Skeletal muscle satellite cell (primary cell): Measurements from ENCODE around the gene NUBP2.

Experiments
- H3K27me3 ChIP-seq: 2 replicates; pipeline ENCODE4 v1.7.0; 2013; ENCODE audit warnings: low read length; ENCODE audit not compliant: control insufficient read depth, insufficient read depth
- H3K36me3 ChIP-seq: 2 replicates; pipeline ENCODE4 v1.7.0; 2013; ENCODE audit warnings: mild to moderate bottlenecking, control low read depth, low read length; ENCODE audit not compliant: insufficient read depth
- H3K4me1 ChIP-seq: 2 replicates; pipeline ENCODE4 v1.7.0; 2013; ENCODE audit warnings: low read length; ENCODE audit not compliant: control insufficient read depth, insufficient read depth
- H3K4me2 ChIP-seq: 2 replicates; pipeline ENCODE4 v1.7.0; 2013; ENCODE audit warnings: mild to moderate bottlenecking, low read length
- H3K4me3 ChIP-seq: 2 replicates; pipeline ENCODE4 v1.7.0; 2013; ENCODE audit warnings: low read length
- H3K9ac ChIP-seq: 2 replicates; pipeline ENCODE4 v1.7.0; 2013; ENCODE audit warnings: mild to moderate bottlenecking, low read depth, low read length, moderate library complexity
- H3K9me3 ChIP-seq: replicated peaks from 2 replicates; pipeline ENCODE4 v1.7.0; 2013; ENCODE audit warnings: mild to moderate bottlenecking, control low read depth, low read length

Gene NUBP2

DNA sequence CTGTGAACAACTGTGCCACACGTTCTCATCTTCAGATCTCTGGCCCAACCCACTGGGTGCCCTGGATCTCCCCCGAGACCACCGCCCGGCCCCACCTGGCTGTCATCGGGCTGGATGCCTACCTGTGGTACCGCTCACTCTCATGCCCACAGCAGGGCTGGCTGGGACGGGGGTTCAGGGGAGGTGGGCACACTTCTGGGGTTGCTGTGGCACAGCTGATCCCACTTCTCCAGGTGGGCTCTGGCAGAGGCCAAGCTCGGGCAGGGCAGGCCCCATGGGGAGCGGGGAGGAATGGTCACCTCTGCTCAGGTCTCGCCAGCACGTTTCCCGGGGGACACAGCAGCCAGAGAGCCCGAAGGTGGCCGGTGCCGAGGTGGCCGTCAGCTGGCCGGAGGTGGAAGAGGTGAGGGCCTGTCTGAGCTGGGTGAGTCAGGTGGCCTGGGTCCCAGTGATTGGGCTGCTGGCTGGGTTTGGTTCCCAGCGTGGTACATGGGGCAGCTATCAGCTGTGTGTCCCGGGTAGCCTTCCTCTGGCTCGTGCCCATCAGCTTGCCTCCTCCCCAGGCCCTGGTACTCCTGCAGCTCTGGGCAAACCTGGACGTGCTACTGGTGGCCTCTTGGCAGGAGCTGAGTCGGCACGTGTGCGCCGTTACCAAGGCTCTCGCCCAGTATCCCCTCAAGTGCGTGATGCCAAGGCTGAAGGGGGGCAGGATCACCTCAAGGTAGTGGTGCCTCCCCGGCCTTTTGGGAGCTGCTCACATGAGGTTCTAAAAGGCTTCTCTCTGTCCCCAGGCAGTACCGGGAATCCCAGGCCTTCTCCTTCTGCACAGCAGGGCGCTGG lies 7.5 kb upstream of the NUBP2 start:
- H3K9me3 ChIP-seq = no peaks in the 10 kb centered on the region
- peak overlapping the region; percentile 85 for H3K4me2 ChIP-seq
- H3K9ac ChIP-seq = no peak overlapping the region
- H3K36me3 ChIP-seq = peaks cover 30% of the 10 kb centered on the region
- peak overlapping the region; percentile 92 for H3K4me3 ChIP-seq
- H3K27me3 ChIP-seq = no peaks in the 10 kb centered on the region
- H3K4me1 ChIP-seq = peaks cover 28% of the 10 kb centered on the region

- Histone ChIP-seq H3K4me1 (peaks cover 24% of the 10 kb centered on the region), H3K36me3 (peaks cover 31% of the 10 kb centered on the region), H3K27me3 (no peaks in the 10 kb centered on the region), H3K9ac (no peak overlapping the region), H3K4me2 (no peak overlapping the region), H3K4me3 (no peak overlapping the region), H3K9me3 (no peaks in the 10 kb centered on the region)
Measured at GRCh38 chr16:1775846-1776671, 6.7 kb upstream of the NUBP2 start.

- Histone ChIP-seq H3K36me3 (peaks cover 31% of the 10 kb centered on the region), H3K27me3 (no peaks in the 10 kb centered on the region), H3K4me3 (no peak overlapping the region), H3K4me2 (no peak overlapping the region), H3K9me3 (no peaks in the 10 kb centered on the region), H3K9ac (no peak overlapping the region), H3K4me1 (peaks cover 29% of the 10 kb centered on the region)
Measured at GRCh38 chr16:1776672-1776955, 6.1 kb upstream of the NUBP2 start.

DNA sequence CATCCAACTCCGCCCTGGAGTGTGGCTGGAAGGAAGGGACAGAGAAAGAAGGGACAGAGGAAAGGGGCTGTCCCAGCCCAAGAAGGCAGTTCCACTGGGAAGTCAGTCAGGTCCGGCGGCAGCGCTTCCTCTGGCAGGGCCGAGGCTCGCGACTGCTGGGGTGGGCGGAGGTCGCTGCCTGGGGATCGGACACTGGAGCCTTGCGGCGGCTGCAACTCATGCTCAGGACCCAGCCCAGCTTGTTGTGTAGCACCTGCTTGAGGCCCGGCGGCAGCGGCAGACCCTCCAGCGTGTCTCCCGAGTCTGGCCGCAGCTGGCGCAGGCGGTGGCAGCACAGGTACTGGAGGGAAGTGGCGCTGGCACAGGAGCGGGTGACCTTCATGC lies 5.8 kb upstream of the NUBP2 start:
- Histone ChIP-seq H3K36me3 (peaks cover 31% of the 10 kb centered on the region), H3K27me3 (no peaks in the 10 kb centered on the region), H3K4me3 (no peak overlapping the region), H3K4me1 (peaks cover 27% of the 10 kb centered on the region), H3K9me3 (no peaks in the 10 kb centered on the region), H3K4me2 (no peak overlapping the region), H3K9ac (no peak overlapping the region)

DNA sequence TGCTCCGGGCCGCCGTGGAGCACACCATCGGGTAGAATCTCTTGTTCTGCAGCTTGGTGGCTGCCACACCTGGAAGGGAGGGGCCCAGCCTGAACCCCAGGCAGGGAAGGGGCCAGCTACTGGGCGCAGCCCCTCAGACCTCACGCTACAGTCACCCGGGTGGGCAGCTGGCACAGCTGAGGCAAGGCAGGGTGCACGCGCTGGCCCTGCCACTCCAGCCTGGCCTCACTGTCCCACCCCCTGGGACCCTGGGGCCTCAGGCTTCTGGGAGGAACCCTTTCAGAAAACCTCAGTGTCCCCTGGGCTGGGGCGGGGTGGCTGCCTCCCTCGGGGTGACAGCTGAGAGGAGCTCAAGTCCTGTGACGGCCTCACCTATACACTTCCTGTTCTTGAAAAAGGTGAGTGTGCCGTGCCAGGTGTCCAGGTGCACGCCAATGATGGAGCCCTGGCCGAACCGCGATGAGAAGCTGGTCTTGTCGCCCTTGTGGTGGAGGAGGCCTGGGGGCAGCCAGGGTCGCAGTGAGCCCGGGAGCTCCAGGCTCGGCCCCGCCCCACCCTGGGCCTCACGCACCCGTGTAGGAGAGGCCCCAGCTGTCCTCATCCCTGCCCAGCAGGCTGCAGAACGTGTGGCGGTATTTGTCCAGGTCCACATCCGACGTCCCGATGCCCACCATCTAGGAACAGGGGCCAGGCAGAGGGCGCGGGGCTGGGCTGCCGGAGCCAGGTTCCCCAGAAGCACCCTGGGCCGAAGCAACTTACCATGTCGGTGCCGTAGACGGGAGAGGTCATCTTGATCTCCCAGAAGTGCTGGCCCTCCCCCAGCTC lies 5.2 kb upstream of the NUBP2 start:
- Histone ChIP-seq H3K4me1 (peaks cover 22% of the 10 kb centered on the region), H3K9me3 (no peaks in the 10 kb centered on the region), H3K4me3 (no peak overlapping the region), H3K4me2 (no peak overlapping the region), H3K36me3 (peaks cover 31% of the 10 kb centered on the region), H3K9ac (no peak overlapping the region), H3K27me3 (no peaks in the 10 kb centered on the region)

DNA sequence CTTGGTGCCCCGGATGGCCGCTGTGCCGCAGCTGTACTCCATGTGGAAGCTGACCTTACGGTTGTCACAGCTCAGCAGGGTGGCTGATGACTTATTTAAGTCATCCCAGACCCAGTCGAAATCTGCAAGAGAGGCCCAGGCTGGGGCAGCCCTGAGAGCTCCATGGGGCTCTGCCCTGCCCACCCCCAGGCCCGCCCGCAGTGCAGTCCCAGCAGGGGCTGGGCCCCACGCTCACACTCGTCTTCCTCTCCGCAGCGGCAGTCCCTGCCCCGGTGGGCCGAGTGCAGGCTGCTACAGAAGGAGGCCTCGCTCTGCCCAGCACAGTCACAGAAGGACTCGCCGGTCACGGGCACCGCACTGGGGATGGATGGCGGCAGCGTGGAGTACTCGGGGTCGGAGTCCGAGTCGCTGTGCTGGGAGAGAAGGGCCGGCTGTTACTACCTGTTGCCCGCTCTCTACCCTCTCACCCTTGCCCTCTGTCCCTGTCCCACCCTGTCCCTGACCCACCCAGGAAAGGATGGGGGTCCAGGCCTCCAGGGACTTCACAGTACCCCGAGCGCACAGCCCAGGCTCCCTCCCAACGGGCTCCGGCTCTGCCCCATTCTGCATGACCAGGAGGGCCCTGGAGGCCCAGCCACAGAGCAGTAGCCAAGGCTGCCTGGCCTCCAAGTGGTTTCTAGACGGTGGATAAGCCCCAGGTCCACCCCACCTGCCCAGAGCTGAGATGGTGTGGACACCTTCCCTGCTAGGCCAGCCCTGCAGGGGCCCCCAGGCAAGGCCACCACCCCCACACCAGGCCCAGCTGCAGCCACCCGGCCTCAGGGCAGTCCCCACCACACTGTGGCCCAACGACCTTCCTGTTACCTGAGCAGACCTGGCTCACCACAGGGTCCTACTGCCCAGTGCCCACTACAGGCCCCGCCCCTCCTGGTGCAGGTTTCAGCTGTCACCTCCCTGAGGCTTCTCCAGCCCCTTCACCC lies 4.3 kb upstream of the NUBP2 start:
- H3K4me3 ChIP-seq = no peak overlapping the region
- H3K9me3 ChIP-seq = no peaks in the 10 kb centered on the region
- no peak overlapping the region for H3K9ac ChIP-seq
- peaks cover 22% of the 10 kb centered on the region for H3K4me1 ChIP-seq
- no peaks in the 10 kb centered on the region for H3K27me3 ChIP-seq
- peaks cover 31% of the 10 kb centered on the region for H3K36me3 ChIP-seq
- no peak overlapping the region for H3K4me2 ChIP-seq

DNA sequence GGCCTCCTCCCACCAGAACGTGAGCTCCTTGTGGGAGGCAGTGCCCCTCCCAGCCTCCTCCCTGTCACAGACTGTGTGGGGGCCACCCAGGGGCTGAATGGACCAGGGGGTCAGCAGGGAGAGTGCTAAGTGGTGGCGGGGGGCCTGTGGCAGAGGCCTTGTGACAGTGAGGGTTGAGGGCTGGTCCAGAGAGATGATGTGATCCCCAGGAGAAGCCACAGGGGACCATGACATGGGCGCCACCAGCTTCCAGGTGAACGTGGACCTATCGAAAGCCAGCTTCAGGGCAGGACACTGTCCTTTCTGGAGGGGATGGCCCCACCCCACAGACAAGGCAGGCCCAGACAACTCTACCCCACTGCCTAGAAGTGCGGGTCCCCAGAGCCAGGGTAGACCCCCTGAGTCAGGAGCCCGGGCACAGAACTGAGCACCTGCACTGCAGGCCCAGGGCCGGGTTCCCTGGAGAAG lies 3.5 kb upstream of the NUBP2 start:
- peaks cover 31% of the 10 kb centered on the region for H3K36me3 ChIP-seq
- no peaks in the 10 kb centered on the region for H3K9me3 ChIP-seq
- no peaks in the 10 kb centered on the region for H3K27me3 ChIP-seq
- no peak overlapping the region for H3K4me2 ChIP-seq
- H3K4me1 ChIP-seq = peaks cover 20% of the 10 kb centered on the region
- no peak overlapping the region for H3K4me3 ChIP-seq
- H3K9ac ChIP-seq = no peak overlapping the region

- Histone ChIP-seq H3K36me3 (peaks cover 31% of the 10 kb centered on the region), H3K4me3 (no peak overlapping the region), H3K4me1 (peaks cover 12% of the 10 kb centered on the region), H3K4me2 (no peak overlapping the region), H3K9ac (no peak overlapping the region), H3K9me3 (no peaks in the 10 kb centered on the region), H3K27me3 (no peaks in the 10 kb centered on the region)
Measured at GRCh38 chr16:1779741-1780676, 2.8 kb upstream of the NUBP2 start.

- Histone ChIP-seq H3K9me3 (no peaks in the 10 kb centered on the region), H3K9ac (no peak overlapping the region), H3K27me3 (no peaks in the 10 kb centered on the region), H3K4me3 (no peak overlapping the region), H3K4me2 (peak overlapping the region; percentile 96), H3K4me1 (peaks cover 9% of the 10 kb centered on the region), H3K36me3 (peaks cover 25% of the 10 kb centered on the region)
Measured at GRCh38 chr16:1780677-1781072, 2.1 kb upstream of the NUBP2 start.

DNA sequence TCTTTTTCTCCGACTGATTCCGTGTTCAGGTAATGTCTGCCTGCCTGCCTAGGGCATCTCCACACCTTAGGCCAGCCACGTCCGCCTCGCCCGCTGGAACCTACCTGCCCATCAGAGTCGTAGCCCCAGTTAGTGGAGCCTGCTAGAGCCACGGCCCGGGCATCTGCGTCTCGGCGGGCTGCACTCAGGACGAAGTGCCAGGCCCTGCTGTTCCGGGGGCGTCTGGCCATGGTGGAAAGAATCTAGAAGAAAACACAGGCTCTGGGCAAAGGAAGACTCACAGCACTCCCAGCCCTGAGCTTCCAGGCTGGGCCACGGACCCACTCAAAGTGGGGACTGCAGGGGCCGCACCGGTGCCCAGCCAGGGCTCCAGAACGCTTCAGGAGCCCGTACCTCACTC lies 1.5 kb upstream of the NUBP2 start:
- peaks cover 23% of the 10 kb centered on the region for H3K36me3 ChIP-seq
- peak overlapping the region; percentile 96 for H3K4me2 ChIP-seq
- no peaks in the 10 kb centered on the region for H3K9me3 ChIP-seq
- no peaks in the 10 kb centered on the region for H3K27me3 ChIP-seq
- H3K4me1 ChIP-seq = peaks cover 9% of the 10 kb centered on the region
- peak overlapping the region; percentile 82 for H3K9ac ChIP-seq
- H3K4me3 ChIP-seq = peak overlapping the region; percentile 74
